Fibroblast of skin of right quadriceps (primary cell): ENCODE measurements around the gene CACHD1.
A peak's percentile ranks its signal among the peaks of the same experiment; 100 is the strongest.
"Not testable (repeated sequence)": the region's sequence is repeated elsewhere in the genome, so short reads cannot be mapped to it uniquely, and the experiment has no call there.

Experiments
- DNase-seq: peaks from one replicate; pipeline ENCODE4 v3.0.0-alpha.2; 2013

The CACHD1 gene

DNA sequence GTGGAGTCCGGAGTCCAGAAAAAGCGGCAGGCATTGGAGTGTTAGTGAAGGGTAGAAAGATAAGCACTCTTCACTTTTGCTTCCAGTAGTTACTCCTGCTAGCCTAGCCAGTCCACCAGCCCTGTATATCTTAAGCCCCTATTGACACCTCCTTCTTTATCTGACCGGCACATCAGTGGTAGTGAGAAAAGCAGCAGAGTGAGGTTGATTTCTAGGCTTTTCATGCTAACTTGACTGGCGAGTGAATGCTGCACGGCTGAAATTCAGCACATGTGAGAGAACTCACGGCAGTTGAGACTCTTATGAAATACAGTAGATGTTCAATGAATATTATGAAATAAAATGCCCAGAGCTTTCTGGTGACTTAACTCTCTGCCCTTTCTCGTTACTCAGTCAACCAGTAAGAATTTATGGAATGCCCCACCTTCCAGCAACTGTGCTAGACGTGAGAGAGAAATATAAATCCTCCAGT is 128.2 kb downstream of the CACHD1 start:
- DNase-seq: peak; percentile 86

DNA sequence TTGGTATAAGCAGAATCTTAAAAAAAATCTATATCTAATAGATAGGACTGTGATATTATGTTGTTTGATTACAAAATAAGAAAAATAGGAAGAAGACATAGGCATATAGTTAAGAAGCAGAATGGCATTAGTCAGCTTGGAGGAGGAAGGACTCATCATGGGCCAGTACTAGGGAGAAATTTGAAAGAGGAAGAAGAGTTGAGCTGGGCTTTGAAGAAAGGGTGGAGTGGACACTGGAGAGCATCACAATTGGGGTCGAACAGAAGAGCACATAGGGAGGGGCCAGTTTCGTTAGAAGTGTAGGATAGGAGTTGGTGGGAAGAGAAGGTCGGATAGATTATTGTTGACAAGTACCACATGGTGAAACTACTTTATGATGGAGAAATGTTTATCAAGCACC is 129.3 kb downstream of the CACHD1 start:
- DNase-seq: no peak

DNA sequence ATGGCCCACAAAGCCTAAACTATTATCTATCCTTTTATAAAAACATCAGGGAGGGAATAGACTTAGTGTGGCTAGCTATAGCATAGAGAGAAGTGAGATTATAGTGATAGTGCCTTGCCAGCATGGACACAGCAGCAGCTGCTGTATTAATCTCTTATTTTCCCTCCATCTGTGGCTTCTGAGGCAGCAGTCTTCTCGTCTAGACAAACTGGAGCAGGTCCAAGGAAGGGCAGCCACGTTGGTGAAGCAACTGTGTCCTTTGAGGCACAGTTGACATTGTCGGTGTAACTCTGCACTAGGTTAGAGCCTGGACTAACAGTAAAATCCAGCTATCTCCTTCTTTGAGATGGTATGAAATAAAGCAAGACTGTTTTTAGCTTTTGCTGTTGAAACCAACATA is 131.3 kb downstream of the CACHD1 start:
- DNase-seq: no peak

DNA sequence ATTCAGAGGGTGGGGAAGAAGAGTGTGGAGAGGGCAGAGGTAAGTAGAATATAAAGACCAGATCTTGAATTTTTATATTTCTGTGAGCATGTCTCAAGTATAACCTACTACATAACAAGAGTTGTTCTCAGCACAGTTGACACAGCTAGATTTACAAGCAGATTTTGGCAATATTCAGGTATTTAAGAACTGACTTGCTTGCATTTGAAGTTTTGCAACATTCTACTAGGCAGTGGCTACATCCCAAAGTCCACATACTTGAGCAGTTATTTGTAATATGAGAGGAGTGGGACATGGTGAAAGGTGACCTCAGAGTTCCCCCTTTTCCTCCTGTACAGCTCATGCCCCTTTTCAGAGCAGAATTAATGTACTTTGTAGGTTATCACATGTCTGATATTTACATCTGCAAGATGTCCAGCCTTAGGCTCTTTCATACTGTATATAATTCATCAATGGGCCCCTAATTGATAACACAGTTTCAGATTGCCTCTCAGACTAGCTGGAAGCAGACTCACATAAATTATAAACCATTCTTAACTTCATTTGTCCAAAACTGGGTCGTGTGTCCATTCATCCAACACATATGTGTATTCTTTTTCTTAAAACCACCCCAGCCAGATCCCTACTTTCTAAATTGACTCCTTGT is 138.2 kb downstream of the CACHD1 start:
- DNase-seq: peak; percentile 45

DNA sequence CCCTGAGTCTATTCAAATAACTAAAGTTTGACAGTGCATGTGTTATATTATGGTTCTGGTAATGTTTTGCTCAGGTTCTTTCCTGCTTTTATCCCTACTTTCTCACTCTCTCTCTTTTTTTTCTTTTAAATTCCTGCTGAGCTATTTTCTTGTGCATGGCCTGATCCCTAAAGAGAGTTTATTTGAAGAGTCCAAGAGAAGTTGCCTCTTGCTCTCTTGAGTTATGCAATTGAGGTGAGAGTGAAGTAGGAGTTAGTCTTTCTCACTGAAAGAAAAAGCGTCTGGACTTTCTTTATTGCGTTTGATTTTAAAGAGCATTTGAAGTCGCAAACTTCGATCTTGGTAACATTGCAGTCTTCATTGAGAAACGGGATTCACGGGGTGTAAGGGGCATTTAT is 138.7 kb downstream of the CACHD1 start:
- DNase-seq: no peak

DNA sequence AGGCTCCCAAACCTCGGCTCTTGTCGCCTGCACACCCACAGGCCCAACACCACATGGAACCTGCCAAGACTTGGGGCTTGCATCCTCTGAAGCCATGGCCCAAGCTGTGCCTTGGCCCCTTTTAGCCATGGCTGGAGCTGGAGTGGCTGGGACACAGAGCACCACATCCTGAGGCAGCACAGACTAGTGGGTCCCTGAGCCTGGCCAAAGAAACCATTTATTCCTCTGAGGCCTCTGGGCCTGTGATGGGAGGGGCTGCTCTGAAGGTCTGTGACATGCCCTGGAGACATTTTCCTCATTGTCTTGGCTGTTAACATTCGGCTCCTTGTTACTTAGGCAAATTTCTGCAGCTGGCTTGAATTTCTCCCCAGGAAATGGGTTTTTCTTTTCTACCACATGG is 141.0 kb downstream of the CACHD1 start:
- not testable (repeated sequence) for DNase-seq

DNA sequence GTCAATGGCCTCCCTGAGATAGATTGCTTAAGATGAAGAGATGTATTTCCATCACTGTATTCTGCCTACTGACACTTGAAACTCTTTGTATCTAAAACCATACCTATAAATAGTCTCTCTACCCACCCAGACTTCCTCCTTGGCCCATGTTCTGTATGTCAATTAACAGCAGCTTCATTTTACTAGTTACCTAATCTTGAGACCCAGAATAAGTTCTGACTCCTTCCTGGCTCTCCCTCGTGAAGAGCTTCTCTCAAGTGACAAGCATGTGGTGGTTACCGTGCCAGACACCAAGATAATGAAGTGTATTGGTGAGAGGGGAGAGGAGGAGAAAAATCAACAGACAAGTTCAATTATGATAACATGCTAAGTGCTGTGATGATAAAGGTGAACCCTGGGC is 146.1 kb downstream of the CACHD1 start:
- DNase-seq: no peak

DNA sequence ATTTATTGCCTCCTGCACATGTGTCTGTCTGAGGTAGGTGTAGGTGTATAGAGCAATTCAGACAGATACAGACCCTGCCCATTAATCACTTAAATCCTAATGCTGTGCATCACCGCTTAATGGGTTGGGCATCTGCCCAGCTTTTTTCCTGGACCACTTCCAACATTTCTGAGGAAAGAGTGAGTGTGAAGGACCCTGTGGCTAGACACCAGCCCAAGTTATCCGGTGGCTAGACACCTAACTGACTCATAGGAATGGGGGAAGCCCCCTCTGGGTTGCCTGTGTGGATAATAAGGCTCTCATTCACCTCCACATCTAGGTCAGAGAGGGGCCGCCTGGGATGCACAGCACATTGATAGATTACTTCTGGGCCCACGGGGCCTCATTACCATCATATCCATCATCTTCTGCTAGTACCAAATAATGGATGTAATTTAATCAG is 153.8 kb downstream of the CACHD1 start:
- peak; percentile 86 for DNase-seq

DNA sequence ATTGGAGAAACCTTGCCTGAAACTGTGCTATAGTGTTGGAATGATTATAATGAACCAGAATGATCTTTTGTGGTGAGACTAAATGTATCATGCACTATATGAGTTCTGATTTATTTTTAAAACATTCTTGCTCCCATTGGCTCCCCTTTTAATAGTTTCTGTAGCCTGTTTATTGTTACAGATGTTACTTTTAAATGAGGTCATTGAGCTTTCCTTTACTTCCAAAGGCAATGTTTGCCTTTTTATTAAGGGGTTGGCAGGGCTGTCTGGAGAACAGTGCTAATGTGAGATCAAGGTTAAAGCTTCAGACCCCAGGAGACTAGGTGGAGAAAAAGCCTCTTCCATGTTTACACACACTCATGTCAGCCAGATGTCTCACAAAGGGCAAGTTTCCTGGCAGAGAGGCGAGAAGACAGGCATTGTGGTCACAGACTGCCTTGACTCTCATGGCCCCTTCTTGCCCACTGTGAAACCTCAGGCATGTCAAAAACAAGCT is 154.3 kb downstream of the CACHD1 start:
- DNase-seq: peak; percentile 71

DNA sequence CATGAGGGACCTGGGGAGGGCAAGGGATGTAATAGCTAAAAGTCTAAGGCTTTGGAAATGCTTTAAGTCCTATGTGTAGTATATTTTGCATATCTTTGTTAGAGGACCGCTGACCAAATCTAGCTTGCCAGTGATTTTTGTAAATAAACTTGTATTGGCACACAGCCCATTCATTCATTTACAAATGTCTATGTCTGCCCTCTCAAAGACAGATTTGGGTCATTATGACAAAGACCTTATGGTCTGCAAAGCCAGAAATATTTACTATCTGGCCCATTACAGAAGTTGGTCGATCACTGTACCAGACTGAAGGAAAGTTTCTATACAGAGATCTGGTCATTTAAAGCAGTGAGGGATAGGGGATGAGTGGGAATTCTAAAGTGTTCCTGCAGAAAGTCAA is 154.9 kb downstream of the CACHD1 start:
- DNase-seq: no peak

DNA sequence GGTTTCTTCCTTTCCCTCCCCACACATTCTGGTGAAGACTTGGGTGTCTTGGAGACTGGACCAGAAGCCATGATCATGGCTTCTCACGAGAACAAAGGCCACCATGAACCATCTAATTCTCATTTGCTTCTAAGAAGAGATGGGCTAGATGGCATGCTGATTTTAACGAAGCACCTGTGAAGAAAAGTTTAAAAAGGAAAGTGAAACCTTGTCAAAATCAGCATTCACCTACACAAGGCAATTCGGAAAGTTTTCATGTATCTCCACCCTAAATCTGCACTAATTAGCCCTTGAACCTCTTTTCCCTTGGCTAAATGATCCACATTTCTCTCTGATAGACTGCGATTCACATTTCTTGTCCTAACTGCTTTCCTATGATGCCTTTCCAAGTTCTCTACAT is 160.7 kb downstream of the CACHD1 start:
- DNase-seq: no peak

DNA sequence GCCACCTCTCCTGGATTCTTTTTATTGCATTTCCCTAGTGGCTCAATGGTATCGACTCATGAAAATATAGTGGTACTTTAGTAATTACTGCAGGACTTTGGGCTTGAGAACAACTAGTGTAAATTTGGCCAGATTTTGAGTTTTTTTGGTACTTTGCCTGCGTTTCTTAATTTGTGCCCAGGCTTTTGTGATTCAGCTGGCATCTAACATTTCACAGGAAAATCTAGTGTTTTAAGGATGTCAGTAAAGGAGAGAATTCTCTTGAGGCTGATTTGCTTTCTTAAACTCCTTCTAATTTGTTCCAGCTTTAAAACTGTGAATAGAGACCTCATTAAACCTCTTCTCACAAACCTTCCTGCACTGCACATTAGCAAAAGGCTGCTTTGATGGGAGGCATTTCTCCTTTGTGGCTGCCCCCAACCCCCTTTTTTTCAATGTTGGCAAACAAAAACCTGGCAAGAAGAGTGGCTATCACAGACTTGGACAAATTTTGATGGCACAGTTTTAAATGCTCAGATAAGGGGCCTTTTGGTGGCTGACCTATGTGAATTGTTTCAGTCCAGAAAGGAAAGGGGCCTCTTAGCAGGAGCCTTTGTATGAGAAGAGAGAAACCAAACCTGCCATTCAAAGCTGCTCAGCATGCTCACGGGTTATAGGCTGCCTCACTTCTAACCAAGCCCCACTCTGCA is 161.6 kb downstream of the CACHD1 start:
- DNase-seq: no peak

DNA sequence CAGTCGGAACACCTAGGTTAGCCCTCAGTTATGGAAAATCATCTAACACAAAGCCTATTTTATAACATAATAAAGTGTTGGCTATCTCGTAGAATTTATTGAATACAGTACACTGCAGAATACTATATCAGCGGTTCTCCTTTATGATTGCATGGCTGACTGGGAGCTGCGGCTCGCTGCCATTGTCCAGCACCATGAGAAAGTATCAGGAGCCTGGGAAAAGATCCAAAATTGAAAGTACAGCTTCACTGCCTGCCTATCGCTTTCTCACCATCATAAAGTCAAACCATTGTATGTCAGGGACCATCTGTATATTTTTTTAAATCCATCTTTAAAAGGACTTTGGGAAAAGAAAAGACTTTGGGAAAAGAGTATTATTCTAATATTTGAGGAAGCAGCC is 163.0 kb downstream of the CACHD1 start:
- DNase-seq: no peak

DNA sequence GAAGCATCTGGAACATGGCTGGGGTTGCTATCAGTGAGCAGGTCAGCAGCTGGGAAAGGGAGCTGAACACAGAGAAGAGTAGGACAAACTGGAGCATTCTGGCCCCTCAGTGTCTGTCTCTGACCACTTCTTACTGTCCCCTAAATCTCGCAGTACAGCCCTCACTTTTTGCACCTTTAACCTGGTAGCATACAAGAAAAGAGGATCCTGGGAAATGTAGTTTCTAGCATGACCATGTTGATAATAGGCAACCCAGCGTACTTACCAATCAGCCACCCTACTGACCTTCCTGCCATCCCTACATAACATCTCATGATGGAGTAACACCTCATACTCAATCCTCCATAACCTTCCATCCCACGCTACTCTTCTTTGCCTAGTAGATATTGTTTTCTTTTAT is 175.8 kb downstream of the CACHD1 start:
- DNase-seq: no peak

DNA sequence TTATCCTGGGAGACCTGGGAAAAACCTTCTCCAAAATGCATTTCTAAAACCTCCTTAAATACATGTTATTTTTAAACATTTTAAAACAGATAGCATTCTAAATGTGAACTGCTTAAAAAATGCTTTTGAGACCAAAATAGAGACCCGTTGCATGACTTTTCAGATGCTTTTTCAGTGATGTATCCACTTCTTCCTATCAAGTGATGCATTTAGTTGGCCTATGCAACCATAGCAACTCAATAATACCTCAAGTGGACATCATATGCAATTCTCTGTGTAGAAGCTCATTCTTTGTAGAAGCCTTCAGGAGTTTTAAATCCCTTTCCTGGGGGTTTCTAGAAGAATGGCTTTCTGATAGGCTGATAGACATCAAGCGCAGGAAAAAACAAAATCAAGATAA is 180.5 kb downstream of the CACHD1 start:
- peak; percentile 13 for DNase-seq

DNA sequence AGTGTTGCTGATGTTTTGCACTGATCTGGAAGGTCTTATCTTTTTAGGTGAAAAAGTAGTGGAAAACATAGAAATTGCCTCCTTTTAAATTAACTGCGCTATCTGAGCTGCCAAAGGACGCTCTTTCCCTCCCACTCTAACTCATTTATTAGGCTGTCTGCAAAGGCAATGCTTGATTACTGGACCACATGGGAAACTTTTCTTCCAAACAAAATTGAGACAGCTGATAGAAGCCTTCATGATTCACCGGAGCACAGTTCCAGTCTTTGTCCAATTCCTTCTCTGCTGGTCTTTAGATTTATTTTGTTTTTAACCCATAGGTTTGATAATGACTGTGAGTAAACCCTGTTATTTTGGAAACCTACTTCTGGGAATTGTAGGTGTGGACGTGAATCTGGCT is 181.9 kb downstream of the CACHD1 start:
- DNase-seq: no peak

DNA sequence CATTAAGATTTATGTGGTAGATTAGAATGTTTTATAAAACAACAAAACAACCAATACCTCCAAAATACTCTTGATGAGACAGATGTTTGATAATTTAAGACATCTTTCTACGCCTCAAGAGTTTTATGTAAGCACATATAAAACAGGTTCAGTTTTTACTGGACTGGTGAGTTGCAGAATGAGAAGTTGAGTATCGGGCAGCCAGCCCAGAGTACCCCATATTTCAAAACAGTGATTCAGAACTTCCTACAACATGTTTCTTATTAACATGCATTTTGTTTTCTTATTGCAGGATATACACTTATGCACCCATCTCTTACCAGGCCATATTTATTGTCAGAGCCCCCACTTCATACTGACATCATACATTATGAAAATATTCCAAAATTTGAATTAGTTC is 183.5 kb downstream of the CACHD1 start:
- DNase-seq: peak; percentile 27

DNA sequence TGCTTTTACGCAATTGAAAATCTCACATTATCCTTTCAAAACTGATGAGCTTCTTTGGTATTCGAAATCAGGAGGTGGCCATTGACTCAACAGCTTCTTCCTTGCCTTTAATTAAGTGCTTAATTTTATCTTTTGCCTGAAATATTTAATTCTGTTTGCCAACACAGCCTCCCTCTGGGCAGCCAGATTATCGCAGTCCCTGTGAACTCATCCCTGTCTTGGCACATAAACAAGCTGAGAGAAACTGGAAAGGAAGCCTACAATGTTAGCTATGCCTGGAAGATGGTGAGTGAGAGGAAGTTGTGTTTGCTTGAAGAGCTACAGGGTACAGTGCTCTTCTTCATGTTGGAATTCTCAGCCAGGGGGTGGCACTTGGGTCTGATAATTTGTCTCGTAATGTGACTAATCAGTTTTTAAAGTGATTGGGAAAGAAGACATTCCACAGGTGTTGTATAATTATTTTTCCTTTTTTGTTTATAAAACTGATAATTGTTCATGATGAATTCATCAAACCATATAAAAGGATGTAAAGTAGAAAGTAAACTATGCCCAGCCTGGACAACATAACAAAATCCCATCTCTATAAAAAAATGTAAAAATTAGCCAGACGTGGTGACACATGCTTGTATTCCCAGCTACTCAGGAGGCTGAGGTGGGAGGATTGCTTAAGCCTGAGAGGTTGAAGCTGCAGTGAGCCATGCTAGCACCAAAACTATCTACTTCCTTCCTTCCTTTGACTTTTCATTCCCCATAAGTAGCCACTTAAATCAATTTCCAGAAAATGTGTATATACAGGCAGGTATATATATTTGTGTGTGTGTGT is 184.8 kb downstream of the CACHD1 start:
- peak; percentile 39 for DNase-seq

DNA sequence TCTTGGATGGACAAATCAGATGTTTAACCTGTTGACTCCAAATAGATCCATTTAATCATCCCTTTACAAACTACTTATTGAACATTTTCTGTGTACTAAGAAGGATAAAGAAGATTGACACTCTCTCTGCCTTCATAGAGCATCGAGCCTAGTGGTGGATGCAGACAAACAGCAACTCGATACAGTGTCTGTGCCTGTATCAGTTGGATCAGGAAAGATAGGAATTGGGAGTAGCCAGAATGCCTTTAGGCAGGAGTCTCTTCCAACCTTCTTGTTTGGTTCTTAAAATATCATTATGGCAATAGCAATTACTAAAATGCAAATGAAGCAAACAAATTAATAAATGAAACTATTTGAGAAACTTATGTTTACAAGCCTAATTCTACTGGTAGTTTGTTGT is 185.9 kb downstream of the CACHD1 start:
- DNase-seq: no peak

DNA sequence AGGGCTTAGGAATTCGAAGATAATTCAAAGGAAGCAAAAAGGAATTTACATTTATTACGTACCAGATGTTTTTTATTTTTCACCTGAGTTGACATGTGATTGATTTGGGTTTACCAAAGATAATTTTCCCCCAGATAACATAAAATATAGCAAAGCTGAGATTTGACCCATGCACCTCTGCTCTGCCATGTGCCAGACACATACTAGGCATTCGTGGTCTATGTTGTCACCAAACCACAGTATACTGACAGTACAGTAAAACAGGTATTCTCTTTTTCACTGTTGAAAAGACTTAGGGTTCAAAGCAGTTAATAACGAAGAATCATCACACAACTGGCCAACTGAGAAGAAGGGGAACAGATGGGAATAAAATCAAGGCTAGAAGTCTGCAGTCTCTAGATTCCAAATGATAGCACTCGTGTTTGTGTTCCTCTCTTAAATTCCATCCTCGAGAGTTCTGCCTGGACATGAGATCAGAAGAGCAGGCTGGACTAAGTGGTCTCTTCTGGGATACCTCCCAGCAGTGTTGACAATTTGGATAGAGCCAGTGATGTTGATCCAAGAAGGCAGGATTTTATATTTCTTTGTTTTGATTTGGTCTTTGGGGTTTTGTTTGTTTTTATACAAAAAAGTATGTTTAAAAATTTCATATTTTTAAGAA is 189.7 kb downstream of the CACHD1 start:
- no peak for DNase-seq

DNA sequence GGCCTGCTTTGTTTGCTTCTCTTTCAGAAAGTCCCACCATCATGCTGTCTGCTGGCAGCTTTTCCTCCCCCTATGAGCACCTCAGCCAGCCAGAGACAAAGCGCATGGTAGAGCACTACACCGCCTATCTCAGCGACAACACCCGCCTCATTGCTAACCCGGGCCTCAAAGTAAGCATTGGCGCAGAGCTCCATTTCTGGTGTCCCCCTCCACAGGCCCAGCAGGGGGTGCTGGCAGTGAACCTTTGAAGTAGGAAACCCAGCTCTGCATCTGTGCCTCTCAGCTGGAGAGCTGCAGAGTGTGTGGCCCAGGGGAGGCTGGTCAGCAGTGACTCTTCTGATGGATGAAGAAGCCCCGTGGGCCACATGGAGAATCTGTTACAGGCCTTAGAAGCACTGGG is 193.7 kb downstream of the CACHD1 start:
- DNase-seq: peak; percentile 10

DNA sequence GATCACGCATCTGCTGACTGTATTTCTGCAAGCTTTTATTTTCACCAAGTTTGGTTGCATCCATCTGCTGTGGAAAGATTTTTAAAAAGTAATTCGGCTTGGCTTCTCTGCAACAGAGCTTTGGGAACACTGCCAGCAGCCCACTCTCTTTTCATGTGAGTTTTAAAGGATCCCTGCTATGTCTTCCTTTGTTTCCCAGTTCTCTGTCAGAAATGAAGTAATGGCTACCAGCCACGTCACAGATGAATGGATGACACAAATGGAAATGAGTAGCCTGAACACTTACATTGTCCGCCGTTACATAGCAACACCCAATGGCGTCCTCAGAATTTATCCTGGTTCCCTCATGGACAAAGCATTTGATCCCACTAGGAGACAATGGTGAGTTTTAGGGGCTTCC is 194.4 kb downstream of the CACHD1 start:
- no peak for DNase-seq

DNA sequence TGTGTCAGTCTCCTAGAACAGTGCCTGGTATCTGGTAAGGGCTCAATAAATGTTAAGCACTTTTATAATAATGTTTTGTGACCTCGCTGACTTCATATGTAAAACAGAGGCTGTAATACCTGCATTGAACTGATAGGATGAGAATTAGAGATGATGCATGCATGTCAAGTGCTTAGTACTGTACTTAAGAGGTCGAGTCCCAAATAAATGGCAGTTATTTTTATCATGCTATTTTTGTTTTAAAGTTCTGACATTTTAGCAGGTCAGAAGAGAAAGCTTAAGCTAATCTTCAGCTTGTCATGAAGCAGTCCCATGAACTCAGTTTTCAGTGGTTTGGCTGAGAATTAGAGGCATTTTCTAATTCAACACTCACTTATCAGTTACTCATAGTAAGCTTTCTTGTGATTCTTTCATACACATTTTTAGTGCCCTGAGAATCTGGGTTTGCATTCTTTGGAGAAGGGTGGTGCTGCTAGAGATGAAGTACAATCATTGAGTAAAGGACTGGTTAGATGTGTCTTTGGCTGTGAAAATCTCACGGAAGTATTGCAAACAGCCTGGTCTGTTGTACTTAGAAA is 199.3 kb downstream of the CACHD1 start:
- no peak for DNase-seq
